Measurements from ENCODE around the gene GATAD2A.

Gene GATAD2A

DNA sequence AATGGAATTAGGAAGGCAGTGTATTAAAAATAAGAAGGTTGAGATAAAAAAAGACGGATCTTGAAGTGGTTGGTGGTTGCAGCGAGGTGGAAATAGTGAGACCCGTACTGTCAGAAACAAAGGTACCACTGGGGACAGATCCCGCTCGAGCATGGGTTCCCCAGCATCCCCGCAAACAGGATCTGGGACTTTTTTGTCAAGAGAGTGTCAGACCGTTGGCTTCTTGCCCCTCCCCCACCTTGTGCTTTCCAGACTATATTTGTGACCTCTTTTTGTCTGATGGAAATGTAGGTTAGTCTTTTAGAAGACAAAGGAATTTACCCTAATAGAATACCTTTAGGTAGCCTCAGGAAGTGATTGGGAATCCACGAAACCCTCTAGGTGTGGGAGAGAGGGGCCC, 4.2 kb downstream of the GATAD2A start:
- H3K4me3 ChIP-seq (ENCODE audit: low read depth, low read length) = no peak overlapping the region
- CTCF ChIA-PET = interaction anchor here (6.0 kb wide), 1 partner anchor 80 kb away, joined by 41 read pairs; no protein-coding TSS in a partner anchor
- no peak for TF ChIP-seq CTCF (IDR thresholded peaks at IDR 0.05; ENCODE audit: insufficient read depth, low read length, missing control alignments)
- no peak for DNase-seq (ENCODE audit: low read depth, low spot score)
- POLR2A ChIA-PET = no interaction called here

DNA sequence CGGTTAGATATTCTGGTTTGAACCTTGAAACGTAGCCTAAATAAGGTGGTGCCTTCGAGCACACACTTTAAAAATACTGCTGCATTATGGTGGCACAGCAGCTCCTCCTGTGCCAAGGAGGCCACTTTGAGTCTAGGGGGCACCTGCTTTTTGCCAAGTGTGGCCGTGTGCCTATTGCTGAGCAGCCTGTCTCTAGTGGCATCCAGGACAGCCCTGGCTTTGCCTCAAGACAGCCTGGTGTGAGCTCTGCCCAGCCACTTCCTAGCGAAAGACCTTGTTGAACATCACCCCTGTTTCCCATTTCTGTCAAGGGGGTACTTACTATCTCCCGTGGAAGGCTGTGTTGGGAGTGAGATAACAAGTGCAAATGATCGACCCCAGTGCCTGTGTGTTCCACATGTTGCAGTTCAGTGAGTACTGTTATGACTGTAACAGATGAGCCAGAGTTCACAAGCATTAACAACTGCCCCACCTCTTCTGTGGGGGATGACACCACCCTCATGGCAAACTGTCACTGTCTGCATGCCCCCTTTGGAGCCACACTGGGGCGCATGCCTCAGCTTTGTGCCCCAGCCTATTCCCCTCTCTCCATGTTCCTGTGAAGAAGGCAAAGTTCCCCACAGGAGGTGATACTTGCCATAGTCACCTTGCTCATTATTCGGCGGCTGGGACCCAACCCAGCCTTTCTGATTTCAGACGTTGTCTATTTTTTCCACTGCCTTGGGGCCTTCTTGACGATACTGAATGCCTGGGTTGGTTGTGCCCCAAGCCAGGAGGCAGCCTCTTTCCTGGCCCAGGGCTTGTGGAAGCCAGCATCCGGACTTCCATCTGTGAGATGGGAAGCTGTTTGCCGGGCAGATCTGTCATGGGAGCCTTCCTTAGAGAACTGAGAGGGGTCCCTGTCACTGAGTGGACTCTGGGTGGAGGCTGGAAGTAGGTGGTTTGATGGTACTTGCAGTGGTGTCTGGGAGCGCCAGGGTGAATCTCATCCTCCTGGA, 5.4 kb downstream of the GATAD2A start:
- no peak for TF ChIP-seq CTCF (IDR thresholded peaks at IDR 0.05; ENCODE audit: insufficient read depth, low read length, missing control alignments)
- no peak for DNase-seq (ENCODE audit: low read depth, low spot score)
- ChIA-PET POLR2A (no interaction called here), CTCF (interaction anchor here (1.1 kb wide), 2 partner anchors 7 to 79 kb away, joined by 3 read pairs; no protein-coding TSS in a partner anchor)
- no peak overlapping the region for H3K4me3 ChIP-seq (ENCODE audit: low read depth, low read length)

- H3K4me3 ChIP-seq (ENCODE audit: low read depth, low read length) = no peak overlapping the region
- no peak for TF ChIP-seq CTCF (IDR thresholded peaks at IDR 0.05; ENCODE audit: insufficient read depth, low read length, missing control alignments)
- CTCF ChIA-PET = interaction anchor here (0.7 to 2.3 kb wide), 3 partner anchors 9 to 11 kb away, joined by 5 to 9 read pairs (median 7); partner anchors contain the start of gene GATAD2A
- DNase-seq (ENCODE audit: low read depth, low spot score) = no peak
- POLR2A ChIA-PET = interaction anchor here (1.0 kb wide), 1 partner anchor 11 kb away, joined by 4 read pairs; the partner anchor contains the start of gene GATAD2A
These were observed 10.8 kb downstream of the GATAD2A start for GRCh38 chr19:19416280-19416679.

- ChIA-PET POLR2A (interaction anchor here (1.0 kb wide), 1 partner anchor 12 kb away, joined by 4 read pairs; the partner anchor contains the start of gene GATAD2A), CTCF (interaction anchor here (0.7 to 2.3 kb wide), 5 partner anchors 10 to 261 kb away, joined by 3 to 9 read pairs (median 5); partner anchors contain the start of gene GATAD2A)
- no peak overlapping the region for H3K4me3 ChIP-seq (ENCODE audit: low read depth, low read length)
- DNase-seq (ENCODE audit: low read depth, low spot score) = no peak
- TF ChIP-seq CTCF (IDR thresholded peaks at IDR 0.05; ENCODE audit: insufficient read depth, low read length, missing control alignments) = no peak
These were observed 11.6 kb downstream of the GATAD2A start for GRCh38 chr19:19417046-19417445.

- DNase-seq (ENCODE audit: low read depth, low spot score) = no peak
- TF ChIP-seq CTCF (IDR thresholded peaks at IDR 0.05; ENCODE audit: insufficient read depth, low read length, missing control alignments) = no peak
- ChIA-PET CTCF (interaction anchor here (0.7 to 2.3 kb wide), 4 partner anchors 7 to 12 kb away, joined by 3 to 9 read pairs (median 6); partner anchors contain the start of gene GATAD2A), POLR2A (interaction anchor here (1.0 kb wide), 2 partner anchors 12 kb away, joined by 4 to 5 read pairs; partner anchors contain the start of gene GATAD2A)
- H3K4me3 ChIP-seq (ENCODE audit: low read depth, low read length) = no peak overlapping the region
These were observed 12.3 kb downstream of the GATAD2A start for GRCh38 chr19:19417628-19418245.

Data from AG04449 (cell line).